ENCODE measurements around the gene TCHP.

TCHP gene

GRCh38 chr12:109938947-109939346 lies 38.9 kb downstream of the TCHP start:
- DNase-seq = no peak

DNA sequence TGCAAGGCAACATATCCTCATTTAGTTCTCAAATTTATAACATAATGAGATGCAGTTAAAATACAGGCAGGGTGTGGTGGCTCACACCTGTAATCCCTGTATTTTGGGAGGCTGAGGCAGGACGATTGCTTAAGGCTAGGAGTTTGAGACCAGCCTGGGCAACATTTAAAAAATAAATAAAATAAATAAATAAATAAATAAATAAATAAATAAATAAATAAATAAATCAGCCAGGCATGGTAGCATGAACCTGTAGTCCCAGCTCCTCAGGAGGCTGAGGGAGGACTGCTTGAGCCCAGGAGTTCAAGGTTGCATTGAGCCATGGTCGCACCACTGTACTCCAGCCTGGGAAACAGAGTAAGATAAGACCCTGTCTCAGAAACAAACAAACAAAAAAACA lies 39.4 kb downstream of the TCHP start:
- DNase-seq = no peak

GRCh38 chr12:109940339-109940923 lies 40.4 kb downstream of the TCHP start:
- no peak for DNase-seq

GRCh38 chr12:109943811-109944210 lies 43.7 kb downstream of the TCHP start:
- DNase-seq = no peak

- no peak for DNase-seq
Observed at GRCh38 chr12:109944561-109945359, 44.7 kb downstream of the TCHP start.

DNA sequence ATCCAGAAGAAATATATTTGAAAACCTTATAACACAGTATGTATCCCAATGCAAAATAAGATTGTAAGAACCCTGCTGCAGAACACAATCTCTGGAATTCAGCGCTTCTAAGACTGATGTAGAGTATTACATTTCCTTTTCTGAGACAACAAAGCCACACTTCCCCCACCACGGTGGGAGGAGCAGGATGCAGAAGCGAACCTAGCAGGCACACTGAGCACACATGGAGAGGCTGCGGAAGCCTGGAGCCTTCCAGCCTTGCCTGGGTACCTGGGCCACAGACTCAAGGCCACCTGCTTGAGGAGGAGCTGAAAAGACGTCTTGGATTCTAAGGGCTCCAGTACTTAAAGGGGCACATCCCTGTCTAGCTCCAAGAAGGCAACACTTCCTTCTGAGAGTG lies 46.4 kb downstream of the TCHP start:
- DNase-seq = no peak

DNA sequence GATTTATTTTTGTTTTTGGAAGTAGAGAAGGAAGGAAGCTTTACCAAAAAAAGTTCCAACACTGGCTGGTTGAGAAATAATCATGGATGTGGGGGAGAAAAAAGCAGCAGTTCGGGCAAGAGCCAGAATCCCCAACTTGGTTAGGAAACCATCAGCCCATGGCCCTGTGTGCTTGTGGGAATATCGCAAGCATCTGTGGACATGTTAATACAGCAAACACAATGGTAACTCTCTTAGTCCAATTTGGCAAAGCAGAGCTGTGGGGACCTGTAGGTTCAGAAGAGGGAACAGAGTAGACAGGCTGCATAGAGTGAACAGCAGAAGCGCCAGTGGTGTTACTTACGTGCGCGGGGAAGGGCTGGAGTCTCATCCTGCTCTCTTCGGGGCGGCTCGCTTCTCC lies 46.8 kb downstream of the TCHP start:
- no peak for DNase-seq

DNA sequence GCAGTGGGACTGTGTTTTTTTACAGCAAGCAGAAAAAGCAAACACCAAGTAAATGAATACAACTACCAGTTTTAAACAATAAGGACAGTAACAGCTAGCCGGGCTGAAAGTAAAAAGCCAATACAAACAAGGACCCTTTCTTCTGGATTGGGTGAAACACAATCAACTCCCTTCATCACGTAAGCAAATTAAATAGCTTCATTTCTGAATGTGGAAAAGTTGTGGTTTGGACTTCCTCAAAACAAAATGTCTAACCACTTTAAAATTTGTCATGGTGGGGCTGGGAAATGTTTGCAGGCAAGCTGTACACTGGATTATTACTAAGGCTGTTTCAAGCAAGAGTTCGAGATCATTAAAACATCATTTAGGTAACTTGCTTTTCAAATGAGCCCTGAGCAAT lies 47.4 kb downstream of the TCHP start:
- no peak for DNase-seq

GRCh38 chr12:109948368-109948767 lies 48.3 kb downstream of the TCHP start:
- DNase-seq = no peak

DNA sequence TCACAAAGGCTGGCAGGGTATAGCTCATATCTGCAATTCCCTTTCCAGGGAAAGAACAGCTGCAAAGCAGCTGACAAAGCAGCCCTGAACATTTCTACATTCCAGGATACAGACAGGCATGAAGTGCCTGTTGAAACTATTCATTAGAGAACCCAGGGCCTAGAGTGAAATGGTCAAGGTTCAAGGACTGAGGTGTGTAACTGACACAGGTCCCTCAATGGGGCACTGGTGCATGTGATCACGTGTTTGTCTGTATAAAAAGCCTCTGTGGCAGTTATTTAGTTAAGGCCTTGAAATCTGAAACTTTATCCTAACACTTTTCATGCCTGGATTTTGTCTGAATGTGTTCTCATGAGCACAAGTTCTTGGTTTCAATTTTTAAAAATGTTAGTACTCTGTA lies 49.0 kb downstream of the TCHP start:
- DNase-seq = peak; percentile 11 to 23

DNA sequence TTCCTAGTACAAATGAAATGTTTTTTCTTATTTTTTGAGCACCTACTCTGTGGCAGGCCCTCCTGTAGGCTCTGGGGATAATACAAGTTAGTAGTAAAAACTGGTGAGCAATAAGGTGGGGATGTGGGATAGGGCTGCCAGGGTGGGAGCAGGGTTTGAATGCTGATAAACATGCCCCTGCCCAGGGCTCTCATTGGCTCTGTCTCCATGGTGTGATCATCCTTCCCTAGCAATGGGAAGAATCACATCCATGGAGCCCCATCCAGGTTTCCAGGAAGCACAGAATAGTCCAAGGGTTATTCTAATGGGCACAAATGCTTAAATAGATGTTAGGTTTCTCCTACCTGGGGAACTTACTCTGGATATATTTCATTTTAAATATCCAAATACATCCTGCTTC lies 50.6 kb downstream of the TCHP start:
- no peak for DNase-seq

- no peak for DNase-seq
Observed at GRCh38 chr12:109951136-109951535, 51.1 kb downstream of the TCHP start.

GRCh38 chr12:109951751-109952150 lies 51.7 kb downstream of the TCHP start:
- DNase-seq = no peak

GRCh38 chr12:109952160-109952858 lies 52.2 kb downstream of the TCHP start:
- no peak for DNase-seq

- no peak for DNase-seq
Observed at GRCh38 chr12:109952873-109953272, 52.8 kb downstream of the TCHP start.

- no peak for DNase-seq
Observed at GRCh38 chr12:109953656-109954055, 53.6 kb downstream of the TCHP start.

- DNase-seq = no peak
Observed at GRCh38 chr12:109958374-109958773, 58.3 kb downstream of the TCHP start.

DNA sequence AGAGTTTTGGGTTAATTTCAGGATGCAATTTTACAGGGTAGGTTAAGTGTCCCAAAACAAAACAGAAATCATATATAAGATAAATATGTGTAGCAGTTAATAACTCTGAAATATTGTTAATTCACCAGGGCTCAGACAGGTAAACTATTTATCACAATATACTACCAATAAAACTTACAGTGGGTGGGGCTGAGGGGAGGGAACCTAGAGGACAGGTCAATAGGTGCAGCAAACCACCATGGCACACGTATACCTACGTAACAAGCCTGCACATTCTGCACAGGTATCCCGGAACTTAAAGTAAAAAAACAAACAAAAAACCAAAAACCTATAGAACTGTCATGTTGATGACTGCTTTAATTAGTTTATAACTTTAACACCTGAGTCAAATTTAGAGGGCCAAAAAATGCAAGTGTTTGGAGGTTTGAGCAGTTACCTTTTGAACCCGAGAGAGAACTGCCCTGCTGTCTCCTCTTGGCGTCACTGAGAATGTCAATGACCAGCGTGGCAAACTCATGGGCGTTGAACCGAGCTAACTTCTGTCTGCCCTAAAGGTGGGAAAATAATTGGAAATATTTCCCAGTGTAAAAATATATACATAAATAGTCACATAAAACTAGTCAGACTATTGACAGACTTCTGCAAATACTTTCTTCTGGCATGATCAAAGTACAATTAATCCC lies 59.5 kb downstream of the TCHP start:
- DNase-seq = no peak

- no peak for DNase-seq
Observed at GRCh38 chr12:109961201-109961600, 61.1 kb downstream of the TCHP start.

- no peak for DNase-seq
Observed at GRCh38 chr12:109961612-109962011, 61.5 kb downstream of the TCHP start.

DNA sequence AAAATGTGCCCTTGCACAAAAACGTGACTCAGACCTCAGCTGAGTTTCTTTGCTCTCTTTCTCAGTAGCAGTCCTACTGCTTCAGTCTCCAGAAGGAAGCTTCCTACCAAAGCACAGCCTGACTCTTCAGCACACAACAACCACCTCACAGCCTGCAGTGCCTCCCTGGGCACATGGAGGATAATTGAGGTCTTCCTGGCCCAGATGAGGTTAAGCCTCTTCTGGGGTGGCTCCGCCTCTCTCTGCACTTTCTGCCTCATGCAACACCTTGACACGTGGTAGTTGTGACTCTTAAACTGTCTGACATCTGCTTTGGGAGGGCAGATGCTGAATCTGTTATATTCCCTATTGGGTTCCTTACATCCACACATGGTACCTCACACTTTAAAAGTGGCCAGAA lies 62.3 kb downstream of the TCHP start:
- no peak for DNase-seq

- DNase-seq = no peak
Observed at GRCh38 chr12:109963330-109963729, 63.3 kb downstream of the TCHP start.

DNA sequence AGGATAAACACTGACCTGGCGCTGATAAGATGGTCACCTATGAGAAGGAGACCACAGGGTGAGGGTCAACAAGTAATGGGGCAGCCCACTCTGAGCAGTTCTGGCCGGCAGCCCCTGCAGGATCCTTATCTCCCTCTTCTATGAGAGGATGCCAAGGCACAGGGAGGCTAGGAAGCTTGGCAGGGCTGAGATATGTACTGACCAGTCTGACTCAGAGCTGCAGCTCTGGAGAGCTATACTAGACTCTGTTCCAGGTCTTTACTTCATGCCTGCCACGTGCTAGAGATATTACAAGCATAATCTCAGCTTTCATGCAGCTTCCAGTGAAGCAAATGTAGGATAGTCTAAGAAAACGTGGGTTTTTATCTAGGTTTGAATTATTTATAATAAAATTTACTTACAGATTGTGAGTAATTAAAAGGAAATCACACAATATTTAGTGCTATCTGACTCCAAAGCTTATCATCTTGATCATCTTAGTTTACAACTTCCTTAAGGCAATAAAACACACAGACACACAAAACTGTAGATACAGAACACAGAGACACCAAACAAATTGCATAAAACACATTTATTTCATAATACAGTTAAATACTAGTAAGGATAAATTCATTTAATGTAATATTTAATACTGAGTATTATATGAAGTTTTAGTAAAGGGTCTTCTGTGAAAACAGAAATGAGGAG lies 63.8 kb downstream of the TCHP start:
- no peak for DNase-seq
